OCI-LY7 (cell line): ENCODE data around the gene MN1.

ENCODE experiments used
- EZH2phosphoT487 ChIP-seq: fragments of 200-600 bp; sonication (generic); IDR thresholded peaks from 2 replicates; pipeline ENCODE4 v1.6.1; 2018; ENCODE audit warnings: low read depth, borderline replicate concordance, mild to moderate bottlenecking, mixed run types, antibody characterized with exemption, low read length, moderate library complexity, mixed read lengths
- TF ChIP-seq, protein P1 (sequence below): fragments of 200-600 bp; sonication (generic); conservative IDR thresholded peaks from 2 replicates; pipeline ENCODE4 v1.5.1; 2014; ENCODE audit warnings: mild to moderate bottlenecking, antibody characterized with exemption, low read length, moderate library complexity, mixed read lengths

DNA sequence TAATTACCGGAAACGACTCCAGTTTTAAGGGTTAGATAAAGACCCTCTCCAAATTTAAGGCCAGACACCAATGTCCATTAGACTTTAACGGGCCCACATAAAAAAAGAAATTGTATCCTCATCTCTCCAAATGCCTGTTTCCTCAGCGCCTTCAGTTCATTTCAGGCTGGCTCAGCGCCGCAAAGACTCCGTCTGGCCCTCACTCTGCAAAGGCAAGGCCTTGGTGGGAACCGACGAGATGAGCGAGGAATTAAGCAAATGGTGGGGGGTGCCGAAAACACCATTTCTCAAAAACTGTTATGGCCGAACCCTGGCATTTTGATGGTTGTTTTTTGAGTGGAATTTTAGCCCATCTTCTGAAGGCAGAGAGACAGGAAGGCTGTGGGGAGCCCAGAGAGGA is 15.7 kb downstream of the MN1 start:
- TF ChIP-seq, protein P1, sequence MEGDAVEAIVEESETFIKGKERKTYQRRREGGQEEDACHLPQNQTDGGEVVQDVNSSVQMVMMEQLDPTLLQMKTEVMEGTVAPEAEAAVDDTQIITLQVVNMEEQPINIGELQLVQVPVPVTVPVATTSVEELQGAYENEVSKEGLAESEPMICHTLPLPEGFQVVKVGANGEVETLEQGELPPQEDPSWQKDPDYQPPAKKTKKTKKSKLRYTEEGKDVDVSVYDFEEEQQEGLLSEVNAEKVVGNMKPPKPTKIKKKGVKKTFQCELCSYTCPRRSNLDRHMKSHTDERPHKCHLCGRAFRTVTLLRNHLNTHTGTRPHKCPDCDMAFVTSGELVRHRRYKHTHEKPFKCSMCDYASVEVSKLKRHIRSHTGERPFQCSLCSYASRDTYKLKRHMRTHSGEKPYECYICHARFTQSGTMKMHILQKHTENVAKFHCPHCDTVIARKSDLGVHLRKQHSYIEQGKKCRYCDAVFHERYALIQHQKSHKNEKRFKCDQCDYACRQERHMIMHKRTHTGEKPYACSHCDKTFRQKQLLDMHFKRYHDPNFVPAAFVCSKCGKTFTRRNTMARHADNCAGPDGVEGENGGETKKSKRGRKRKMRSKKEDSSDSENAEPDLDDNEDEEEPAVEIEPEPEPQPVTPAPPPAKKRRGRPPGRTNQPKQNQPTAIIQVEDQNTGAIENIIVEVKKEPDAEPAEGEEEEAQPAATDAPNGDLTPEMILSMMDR: no peak
- TF ChIP-seq EZH2phosphoT487: no peak
